ENCODE measurements around the gene MPEG1. TPM values are rescaled to one million over a fixed set of nuclear protein-coding genes. Genes with fewer than 3 reads are reported as not detected.
A peak's percentile ranks its signal among the peaks of the same experiment; 100 is the strongest.

MPEG1 gene
- total and polyA plus RNA-seq, 10 donors, result 46.0 to 410 (median 246) TPM

- intact Hi-C loops (cut with DNase I; ENCODE audit: low total_unique reads), result loop anchor here (5.0 to 10.0 kb wide), 2 partner anchors 34 to 78 kb away; partner anchors contain the start of gene DTX4
- Histone ChIP-seq H3K4me3 (peak overlapping the region in 1 of 8 donors; percentile 69), H3K36me3 (peaks cover 0 to 50% (median 10%) of the 10 kb centered on the region in 6 donors), H3K27ac (peak overlapping the region in 5 of 8 donors; percentile 51 to 92 (median 88)), H3K4me1 (peaks cover 15 to 75% (median 37%) of the 10 kb centered on the region in 6 donors), H3K27me3 (replicated peaks in 1 of 7) (no peaks in the 10 kb centered on the region), H3K9me3 (no peaks in the 10 kb centered on the region)
- WGBS, 5 donors, result 60 to 66% (median 63%) methylated on average over 4 of the region's 4 CpGs
- TF ChIP-seq POLR2A (IDR thresholded peaks at IDR 0.05) (no peak), POLR2AphosphoS5 (IDR thresholded peaks at IDR 0.05) (peak in 1 of 3 donors; percentile 48), CTCF (IDR thresholded peaks at IDR 0.05 in 8 of 11, conservative IDR thresholded peaks at IDR 0.05 in 3 of 11) (peak in 8 of 11 experiments; percentile 28 to 65 (median 60))
- no peak for DNase-seq
These were observed 6.1 kb downstream of the MPEG1 start for GRCh38 chr11:59206635-59207034.

DNA sequence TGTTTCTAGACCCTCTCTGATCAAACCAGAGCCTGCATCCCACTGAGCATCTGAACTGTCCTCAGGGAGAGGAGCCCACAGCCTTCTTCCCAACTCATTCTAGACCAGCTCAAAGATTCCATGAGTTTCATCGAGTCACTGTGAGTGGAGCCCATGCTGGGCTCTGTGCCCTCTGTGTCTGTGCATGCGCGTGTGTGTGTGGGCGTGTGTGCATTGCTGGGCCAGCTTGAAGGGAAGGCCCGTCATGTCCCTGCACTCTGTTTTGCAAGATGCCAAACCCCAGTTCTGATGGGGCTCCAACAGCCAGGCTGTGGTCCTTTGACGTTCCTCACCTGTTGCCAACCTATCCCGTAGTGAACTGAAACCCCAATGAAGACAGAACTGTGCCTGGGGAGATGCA, 7.1 kb downstream of the MPEG1 start:
- H3K27ac ChIP-seq, result no peak overlapping the region
- no peaks in the 10 kb centered on the region for H3K27me3 ChIP-seq (replicated peaks in 1 of 7)
- intact Hi-C loops (cut with DNase I; ENCODE audit: low total_unique reads), result loop anchor here (5.0 to 10.0 kb wide), 2 partner anchors 33 to 79 kb away; partner anchors contain the start of gene DTX4
- peaks cover 15 to 75% (median 44%) of the 10 kb centered on the region in 6 donors for H3K4me1 ChIP-seq
- no peak for DNase-seq
- H3K4me3 ChIP-seq, result no peak overlapping the region
- TF ChIP-seq POLR2A (IDR thresholded peaks at IDR 0.05) (no peak), POLR2AphosphoS5 (IDR thresholded peaks at IDR 0.05) (peak; percentile 29 to 45 (median 39)), CTCF (IDR thresholded peaks at IDR 0.05 in 8 of 11, conservative IDR thresholded peaks at IDR 0.05 in 3 of 11) (no peak)
- peaks cover 0 to 58% (median 10%) of the 10 kb centered on the region in 6 donors for H3K36me3 ChIP-seq
- H3K9me3 ChIP-seq, result no peaks in the 10 kb centered on the region
- 80 to 90% (median 89%) methylated on average over 7 of the region's 7 CpGs for WGBS, 5 donors

- peak overlapping the region in 1 of 8 donors; percentile 44 for H3K27ac ChIP-seq
- H3K4me3 ChIP-seq, result no peak overlapping the region
- 93 to 100% (median 97%) methylated on average over 3 of the region's 3 CpGs for WGBS, 5 donors
- H3K27me3 ChIP-seq (replicated peaks in 1 of 7), result no peaks in the 10 kb centered on the region
- no peak for DNase-seq
- H3K36me3 ChIP-seq, result peaks cover 0 to 58% (median 10%) of the 10 kb centered on the region in 6 donors
- intact Hi-C loops (cut with DNase I; ENCODE audit: low total_unique reads), result loop anchor here (5.0 to 10.0 kb wide), 2 partner anchors 32 to 80 kb away; partner anchors contain the start of gene DTX4
- H3K4me1 ChIP-seq, result peaks cover 15 to 79% (median 53%) of the 10 kb centered on the region in 6 donors
- H3K9me3 ChIP-seq, result no peaks in the 10 kb centered on the region
- TF ChIP-seq POLR2A (IDR thresholded peaks at IDR 0.05) (no peak), CTCF (IDR thresholded peaks at IDR 0.05 in 8 of 11, conservative IDR thresholded peaks at IDR 0.05 in 3 of 11) (no peak), POLR2AphosphoS5 (IDR thresholded peaks at IDR 0.05) (peak in 1 of 3 donors; percentile 18)
These were observed 8.0 kb downstream of the MPEG1 start for GRCh38 chr11:59204746-59205145.

DNA sequence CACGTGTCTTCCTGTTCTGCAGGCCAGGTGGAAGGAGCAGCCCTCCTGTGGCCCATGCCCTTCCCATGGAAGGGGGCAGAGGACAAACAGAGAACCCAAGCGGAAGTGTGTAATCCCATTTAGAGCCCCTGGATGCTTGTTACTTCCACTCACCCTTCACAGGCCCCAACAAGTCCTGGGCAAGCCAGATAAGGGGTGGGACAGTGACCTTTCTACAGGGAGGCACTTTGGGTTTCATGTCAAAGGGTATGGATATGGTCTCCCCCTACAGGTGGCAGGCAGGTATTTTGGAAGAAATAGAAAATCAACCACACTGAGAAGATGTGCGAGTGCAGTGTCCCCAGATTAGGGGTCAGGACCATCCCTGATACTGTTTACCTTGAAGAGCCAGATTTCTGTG, 11.4 kb downstream of the MPEG1 start:
- Histone ChIP-seq H3K36me3 (peaks cover 0 to 65% (median 14%) of the 10 kb centered on the region in 6 donors), H3K27ac (peak overlapping the region in 2 of 8 donors; percentile 47 to 54), H3K27me3 (replicated peaks in 1 of 7) (no peaks in the 10 kb centered on the region), H3K4me1 (peaks cover 4 to 81% (median 45%) of the 10 kb centered on the region in 6 donors), H3K9me3 (no peaks in the 10 kb centered on the region), H3K4me3 (no peak overlapping the region)
- TF ChIP-seq CTCF (IDR thresholded peaks at IDR 0.05 in 8 of 11, conservative IDR thresholded peaks at IDR 0.05 in 3 of 11), result peak in 1 of 11 experiments; percentile 8
- TF ChIP-seq POLR2AphosphoS5 (IDR thresholded peaks at IDR 0.05), result no peak
- intact Hi-C loops (cut with DNase I; ENCODE audit: low total_unique reads), result loop anchor here (10.0 kb wide), 1 partner anchor 83 kb away; no protein-coding TSS in a partner anchor
- DNase-seq, result no peak
- 92 to 97% (median 94%) methylated on average over 3 of the region's 3 CpGs for WGBS, 5 donors
